Heart left ventricle (tissue), 13 donors: ENCODE measurements around the gene CEP112.

Source experiments
- CTCF ChIP-seq, 12 donors: fragments of 200-600 bp; sonication (generic) in 4 of 12; IDR thresholded peaks; one replicate each; pipeline versions ENCODE4 v1.5.0 to v1.8.0; 2018 to 2022; ENCODE audit warnings: antibody characterized with exemption in 12 of 12, mild to moderate bottlenecking in 5 of 12
- POLR2A ChIP-seq, 2 donors: fragments of 450-650 bp; IDR thresholded peaks; one replicate each; pipeline ENCODE4 v1.6.1; 2017; ENCODE audit warnings: antibody characterized with exemption in 2 of 2, mild to moderate bottlenecking in 2 of 2, moderate library complexity in 2 of 2
- donor health status: ischemic (EF 13 %, LVEDD 7.1; RV severe dilation, severe dysfunction).
- donor health status: DM: no; HTN: yes; CAD: no.
- donor health status: DM: no; HTN: no; CAD: no.
- donor health status: ischemic (EF 25% LVEDD 6.9; RV normal size, moderate dysfunction).
- donor health status: ischemic (EF 25% LVEDD 5.7; RV mildly dilated, moderate dysfunction).
- donor health status: ischemic (EF 35%, LVEDD 5.7; RV mildly dilated, moderate dysfunction).
- donor health status: nonischemic (EF 11% LVEDD 7.7; RV severe dilation, severe dysfunction).
- donor health status: DM: yes; HTN: yes; CAD: no.
- donor health status: PGD.
- donor health status: ischemic (EF 29% LVEDD 5.4; RV normal size, mild dysfunction).
- donor health status: nonischemic (EF 23%, LVEDD 6.1; RV moderate dilation, normal function).

- TF ChIP-seq CTCF (IDR thresholded peaks at IDR 0.05) (no peak), POLR2A (IDR thresholded peaks at IDR 0.05) (no peak)
These were observed 237.8 kb downstream of the CEP112 start for GRCh38 chr17:65954148-65954449.
